ENCODE data around the gene CEACAM5.
A peak's percentile ranks its signal among the peaks of the same experiment; 100 is the strongest.
"Not testable (repeated sequence)": the region's sequence is repeated elsewhere in the genome, so short reads cannot be mapped to it uniquely, and the experiment has no call there.

CEACAM5 gene

GRCh38 chr19:41700381-41701195 lies 7.8 kb upstream of the CEACAM5 start:
- DNase-seq, result no peak

- peak; percentile 33 for DNase-seq
These were observed 6.9 kb upstream of the CEACAM5 start for GRCh38 chr19:41701401-41702075.

GRCh38 chr19:41702171-41702651 lies 6.2 kb upstream of the CEACAM5 start:
- DNase-seq, result no peak

DNA sequence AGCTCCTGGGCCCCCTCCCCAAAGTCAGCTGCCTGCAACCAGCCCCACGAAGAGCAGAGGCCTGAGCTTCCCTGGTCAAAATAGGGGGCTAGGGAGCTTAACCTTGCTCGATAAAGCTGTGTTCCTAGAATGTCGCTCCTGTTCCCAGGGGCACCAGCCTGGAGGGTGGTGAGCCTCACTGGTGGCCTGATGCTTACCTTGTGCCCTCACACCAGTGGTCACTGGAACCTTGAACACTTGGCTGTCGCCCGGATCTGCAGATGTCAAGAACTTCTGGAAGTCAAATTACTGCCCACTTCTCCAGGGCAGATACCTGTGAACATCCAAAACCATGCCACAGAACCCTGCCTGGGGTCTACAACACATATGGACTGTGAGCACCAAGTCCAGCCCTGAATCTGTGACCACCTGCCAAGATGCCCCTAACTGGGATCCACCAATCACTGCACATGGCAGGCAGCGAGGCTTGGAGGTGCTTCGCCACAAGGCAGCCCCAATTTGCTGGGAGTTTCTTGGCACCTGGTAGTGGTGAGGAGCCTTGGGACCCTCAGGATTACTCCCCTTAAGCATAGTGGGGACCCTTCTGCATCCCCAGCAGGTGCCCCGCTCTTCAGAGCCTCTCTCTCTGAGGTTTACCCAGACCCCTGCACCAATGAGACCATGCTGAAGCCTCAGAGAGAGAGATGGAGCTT lies 4.7 kb upstream of the CEACAM5 start:
- DNase-seq, result no peak

GRCh38 chr19:41705393-41706174 lies 2.8 kb upstream of the CEACAM5 start:
- DNase-seq, result no peak

DNA sequence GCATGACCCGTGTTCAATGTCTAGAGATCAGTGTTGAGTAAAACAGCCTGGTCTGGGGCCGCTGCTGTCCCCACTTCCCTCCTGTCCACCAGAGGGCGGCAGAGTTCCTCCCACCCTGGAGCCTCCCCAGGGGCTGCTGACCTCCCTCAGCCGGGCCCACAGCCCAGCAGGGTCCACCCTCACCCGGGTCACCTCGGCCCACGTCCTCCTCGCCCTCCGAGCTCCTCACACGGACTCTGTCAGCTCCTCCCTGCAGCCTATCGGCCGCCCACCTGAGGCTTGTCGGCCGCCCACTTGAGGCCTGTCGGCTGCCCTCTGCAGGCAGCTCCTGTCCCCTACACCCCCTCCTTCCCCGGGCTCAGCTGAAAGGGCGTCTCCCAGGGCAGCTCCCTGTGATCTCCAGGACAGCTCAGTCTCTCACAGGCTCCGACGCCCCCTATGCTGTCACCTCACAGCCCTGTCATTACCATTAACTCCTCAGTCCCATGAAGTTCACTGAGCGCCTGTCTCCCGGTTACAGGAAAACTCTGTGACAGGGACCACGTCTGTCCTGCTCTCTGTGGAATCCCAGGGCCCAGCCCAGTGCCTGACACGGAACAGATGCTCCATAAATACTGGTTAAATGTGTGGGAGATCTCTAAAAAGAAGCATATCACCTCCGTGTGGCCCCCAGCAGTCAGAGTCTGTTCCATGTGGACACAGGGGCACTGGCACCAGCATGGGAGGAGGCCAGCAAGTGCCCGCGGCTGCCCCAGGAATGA lies 1.5 kb upstream of the CEACAM5 start:
- DNase-seq, result peak; percentile 62

DNA sequence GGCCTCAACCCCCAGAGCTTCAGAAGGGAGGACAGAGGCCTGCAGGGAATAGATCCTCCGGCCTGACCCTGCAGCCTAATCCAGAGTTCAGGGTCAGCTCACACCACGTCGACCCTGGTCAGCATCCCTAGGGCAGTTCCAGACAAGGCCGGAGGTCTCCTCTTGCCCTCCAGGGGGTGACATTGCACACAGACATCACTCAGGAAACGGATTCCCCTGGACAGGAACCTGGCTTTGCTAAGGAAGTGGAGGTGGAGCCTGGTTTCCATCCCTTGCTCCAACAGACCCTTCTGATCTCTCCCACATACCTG lies 969 bp upstream of the CEACAM5 start:
- peak; percentile 77 for DNase-seq

DNA sequence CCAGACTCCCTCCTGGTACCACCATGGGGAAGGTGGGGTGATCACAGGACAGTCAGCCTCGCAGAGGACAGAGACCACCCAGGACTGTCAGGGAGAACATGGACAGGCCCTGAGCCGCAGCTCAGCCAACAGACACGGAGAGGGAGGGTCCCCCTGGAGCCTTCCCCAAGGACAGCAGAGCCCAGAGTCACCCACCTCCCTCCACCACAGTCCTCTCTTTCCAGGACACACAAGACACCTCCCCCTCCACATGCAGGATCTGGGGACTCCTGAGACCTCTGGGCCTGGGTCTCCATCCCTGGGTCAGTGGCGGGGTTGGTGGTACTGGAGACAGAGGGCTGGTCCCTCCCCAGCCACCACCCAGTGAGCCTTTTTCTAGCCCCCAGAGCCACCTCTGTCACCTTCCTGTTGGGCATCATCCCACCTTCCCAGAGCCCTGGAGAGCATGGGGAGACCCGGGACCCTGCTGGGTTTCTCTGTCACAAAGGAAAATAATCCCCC lies 505 bp upstream of the CEACAM5 start:
- DNase-seq, result no peak

DNA sequence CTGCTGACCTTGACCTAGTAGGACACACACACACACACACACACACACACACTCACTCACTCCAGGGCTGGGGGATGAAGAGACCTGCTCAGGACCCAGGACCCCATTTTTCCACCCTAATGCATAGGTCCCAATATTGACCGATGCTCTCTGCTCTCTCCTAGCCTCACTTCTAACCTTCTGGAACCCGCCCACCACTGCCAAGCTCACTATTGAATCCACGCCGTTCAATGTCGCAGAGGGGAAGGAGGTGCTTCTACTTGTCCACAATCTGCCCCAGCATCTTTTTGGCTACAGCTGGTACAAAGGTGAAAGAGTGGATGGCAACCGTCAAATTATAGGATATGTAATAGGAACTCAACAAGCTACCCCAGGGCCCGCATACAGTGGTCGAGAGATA lies 1.1 kb downstream of the CEACAM5 start:
- not testable (repeated sequence) for DNase-seq

GRCh38 chr19:41709951-41710645 lies 1.7 kb downstream of the CEACAM5 start:
- no peak for DNase-seq

DNA sequence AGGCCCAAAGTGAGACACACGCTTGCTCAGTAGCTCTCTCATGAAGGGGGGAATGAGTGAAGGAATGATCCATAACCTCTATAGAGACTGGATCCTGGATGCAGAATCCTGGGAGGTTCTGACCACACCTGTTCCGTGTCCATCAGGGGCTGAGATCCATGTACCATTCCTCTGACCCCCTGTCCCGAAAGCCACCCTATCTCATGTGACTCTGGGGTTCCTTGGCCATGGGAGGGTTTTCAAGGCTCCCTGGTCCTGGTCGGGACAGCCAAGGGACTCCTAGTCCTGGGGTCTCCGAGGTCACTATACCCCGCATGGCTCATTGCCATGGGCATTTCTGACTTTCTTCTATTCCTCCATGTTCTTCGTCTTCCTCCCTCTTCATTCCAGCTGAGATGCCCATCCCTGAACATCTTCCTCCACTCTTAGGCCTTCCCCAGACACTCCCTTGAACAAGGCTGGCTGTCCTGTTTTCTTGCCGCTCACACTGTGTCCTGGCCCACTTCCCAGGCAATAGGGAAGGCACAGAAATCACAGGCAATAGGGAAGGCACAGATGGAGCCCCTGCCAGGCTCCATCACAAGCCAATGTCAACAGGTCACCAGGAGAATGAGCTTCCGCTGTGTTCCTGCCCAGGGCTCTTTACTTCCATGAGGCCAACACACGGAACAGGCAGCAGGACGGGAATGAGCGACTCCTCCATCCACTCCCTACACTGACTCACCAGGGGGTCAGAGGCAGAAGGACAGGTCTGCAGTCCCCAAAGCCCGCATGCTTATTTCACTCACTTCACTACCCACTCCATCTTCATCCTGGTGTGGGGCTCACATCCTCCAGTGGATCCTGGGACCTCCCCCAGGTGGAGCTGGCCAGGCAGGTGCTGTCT lies 3.2 kb downstream of the CEACAM5 start:
- no peak for DNase-seq

DNA sequence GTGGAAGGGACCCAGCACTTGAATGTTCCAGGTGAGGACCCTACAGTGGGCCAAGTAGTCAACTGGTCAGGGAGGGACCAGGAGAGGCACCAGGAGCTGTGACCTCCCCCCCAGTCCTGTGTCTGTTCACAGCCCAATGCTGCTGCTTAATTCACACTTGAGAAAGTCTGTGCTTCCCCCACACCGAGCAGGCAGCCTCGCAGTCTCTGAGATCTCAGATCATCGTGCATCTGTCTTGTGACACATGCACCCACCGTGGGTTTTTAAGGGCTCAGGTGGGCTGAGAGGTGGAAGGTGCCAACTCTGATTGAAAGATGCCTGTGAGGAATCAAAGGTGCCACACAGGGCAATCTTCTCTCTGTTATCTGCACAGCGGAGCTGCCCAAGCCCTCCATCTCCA lies 6.2 kb downstream of the CEACAM5 start:
- DNase-seq, result no peak

- no peak for DNase-seq
These were observed 10.3 kb downstream of the CEACAM5 start for GRCh38 chr19:41718761-41719160.

- DNase-seq, result no peak
These were observed 11.7 kb downstream of the CEACAM5 start for GRCh38 chr19:41720103-41720502.

GRCh38 chr19:41726493-41726892 lies 18.1 kb downstream of the CEACAM5 start:
- DNase-seq, result no peak

DNA sequence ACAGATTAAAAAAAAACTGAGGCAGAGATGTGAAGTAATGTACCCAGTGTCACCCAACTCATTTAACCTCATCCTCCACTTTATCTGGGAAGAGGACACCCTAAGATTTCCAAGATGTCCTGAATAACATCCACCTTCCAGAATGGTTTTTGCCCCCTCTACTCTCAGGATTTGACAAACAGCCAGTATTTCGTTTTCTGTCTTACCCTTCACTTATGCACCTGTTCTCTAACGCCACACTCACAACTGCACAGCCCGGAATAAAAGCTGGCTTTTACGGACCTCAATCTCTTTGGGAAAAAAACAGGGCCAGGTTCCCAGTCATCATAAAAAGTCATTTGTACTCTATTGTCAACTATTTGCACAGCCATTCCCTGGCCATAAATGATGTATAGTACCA lies 25.7 kb downstream of the CEACAM5 start:
- DNase-seq, result no peak

DNA sequence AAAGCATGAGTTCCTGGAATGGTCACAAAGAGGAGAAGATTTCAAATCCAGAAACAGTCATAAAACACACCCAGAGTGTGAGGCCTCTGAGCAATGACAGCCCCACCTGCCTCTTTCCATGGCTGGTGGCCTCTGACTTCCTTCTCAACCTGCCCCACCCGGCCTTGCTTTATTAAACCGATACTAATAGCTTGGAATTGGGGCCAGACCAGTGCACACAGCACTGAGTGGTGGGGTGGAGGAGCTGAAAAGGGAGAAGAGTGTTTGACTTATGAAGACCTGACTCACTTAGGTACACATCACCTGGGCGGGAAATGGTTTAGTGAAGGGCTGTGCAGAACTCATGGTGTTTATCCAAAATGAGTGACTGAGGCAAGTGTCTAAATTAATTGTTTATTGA lies 26.2 kb downstream of the CEACAM5 start:
- peak; percentile 99 for DNase-seq

- DNase-seq, result no peak
These were observed 26.7 kb downstream of the CEACAM5 start for GRCh38 chr19:41735071-41735600.

GRCh38 chr19:41739361-41739760 lies 30.9 kb downstream of the CEACAM5 start:
- no peak for DNase-seq

All from DMS153 (cell line).